Transverse colon (tissue), 4 donors: Measurements from ENCODE around the gene NFKBIZ. TPM values are rescaled to one million over a fixed set of nuclear protein-coding genes. Genes with fewer than 3 reads are reported as not detected.

Source experiments
- DNase-seq: peaks from one replicate; pipeline ENCODE4 v3.0.0-alpha.2; 2019
- H3K27ac ChIP-seq, 4 donors: fragments of 200-600 bp; sonication (generic); 2 replicates each; pipeline ENCODE4 v1.5.1; 2016 to 2018; ENCODE audit warnings: inconsistent platforms in 4 of 4
- H3K27me3 ChIP-seq: fragments of 200-600 bp; sonication (generic); 2 replicates; pipeline ENCODE4 v1.5.1; 2017; ENCODE audit warnings: inconsistent platforms
- H3K36me3 ChIP-seq, 4 donors: fragments of 200-600 bp; sonication (generic); 2 replicates each; pipeline ENCODE4 v1.5.1; 2017 to 2019; ENCODE audit warnings: inconsistent platforms in 4 of 4
- H3K4me1 ChIP-seq, 4 donors: fragments of 200-600 bp; sonication (generic); 2 replicates each; pipeline ENCODE4 v1.5.1; 2017 to 2020; ENCODE audit warnings: inconsistent platforms in 4 of 4
- H3K4me3 ChIP-seq, 4 donors: fragments of 200-600 bp; sonication (generic); 1 replicate in 1 of 4; 2 replicates in 3 of 4; pipeline versions ENCODE4 v1.5.1 to v1.6.1; 2017 to 2019; ENCODE audit warnings: inconsistent platforms in 4 of 4
- H3K9me3 ChIP-seq, 2 donors: fragments of 200-600 bp; sonication (generic); 2 replicates each; pipeline ENCODE4 v1.5.1; 2017 to 2019; ENCODE audit warnings: inconsistent platforms in 2 of 2
- EP300 ChIP-seq: sonication (generic); formaldehyde crosslinking; IDR thresholded peaks from one replicate; pipeline ENCODE4 v1.6.1; 2017; ENCODE audit warnings: antibody characterized with exemption, low read depth
- POLR2A ChIP-seq: fragments of 450-650 bp; IDR thresholded peaks from one replicate; pipeline ENCODE4 v1.6.1; 2016; ENCODE audit warnings: antibody characterized with exemption, mild to moderate bottlenecking, moderate library complexity
- POLR2AphosphoS5 ChIP-seq, 3 donors: sonication (generic); formaldehyde crosslinking; IDR thresholded peaks; one replicate each; pipeline ENCODE4 v1.6.1; 2016; ENCODE audit warnings: antibody characterized with exemption in 3 of 3
- WGBS, 2 donors: methylation state at CpG; one replicate each; pipeline ENCODE4 v1.1.5; 2018; ENCODE audit warnings: low coverage in 1 of 2; 5-methylcytosine and 5-hydroxymethylcytosine counted together
- in situ Hi-C, 4 donors: fragments of 200-750 bp; cut with MboI; loops; one replicate each; pipeline versions ENCODE4 v1.15.0 to v1.15.1; 2017; ENCODE audit warnings: low sequenced_read_pairs in 3 of 4, low pct_ligation_motif_present in 1 of 4, low pct_unique_long_range_greater_than_20kb in 1 of 4
- intact Hi-C: fragments of 100-400 bp; cut with DNase I; formaldehyde crosslinking; loops from one replicate; pipeline ENCODE4 v1.15.1; 2023; ENCODE audit warnings: low total_unique reads
- total RNA-seq, 4 donors: library from RNA; depleted of rRNA; stranded (reverse); fragments of >200 nt; gene quantifications; one replicate each; pipeline ENCODE4 v1.1.0, GENCODE V29; 2016
- TF ChIP-seq, protein P1 (sequence below), 5 experiments: fragments of 200-600 bp in 3 of 5; fragments of 450-650 bp in 2 of 5; sonication (generic) in 3 of 5; IDR thresholded peaks; 1 replicate in 2 of 5; 2 replicates in 3 of 5; pipeline ENCODE4 v1.5.1; 2016 to 2017; ENCODE audit warnings: antibody characterized with exemption in 5 of 5, inconsistent platforms in 3 of 5, mild to moderate bottlenecking in 2 of 5, moderate library complexity in 1 of 5

NFKBIZ gene
- total RNA-seq, 4 donors from 2014 or later: 92.4 to 333 (median 176) TPM

DNA sequence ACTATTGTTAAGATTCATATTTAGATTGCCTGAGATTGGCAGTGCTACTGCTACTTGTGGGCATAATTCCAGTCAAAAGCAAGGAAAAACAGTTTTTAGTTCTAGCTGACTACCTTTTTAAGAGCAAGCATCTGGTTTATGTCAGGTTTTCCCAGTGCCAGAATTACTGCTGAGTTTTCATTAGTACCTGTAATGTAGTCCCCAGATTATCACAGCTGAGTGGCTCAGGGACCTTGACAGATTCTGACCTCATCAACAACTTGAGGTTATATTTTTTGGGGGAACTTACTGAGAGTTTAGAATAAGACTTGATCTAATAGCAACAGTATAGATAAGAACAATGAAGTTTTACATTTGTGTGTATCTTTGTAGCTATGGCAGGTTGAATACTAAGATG lies 39.3 kb upstream of the NFKBIZ start:
- in situ Hi-C loops (loop anchor here in 1 of 4 donors (10.0 to 25.0 kb wide), 2 partner anchors 415 to 727 kb away; no protein-coding TSS in a partner anchor), intact Hi-C loops (no loop called here)
- H3K27ac ChIP-seq: peak overlapping the region in 2 of 4 donors; percentile 3

DNA sequence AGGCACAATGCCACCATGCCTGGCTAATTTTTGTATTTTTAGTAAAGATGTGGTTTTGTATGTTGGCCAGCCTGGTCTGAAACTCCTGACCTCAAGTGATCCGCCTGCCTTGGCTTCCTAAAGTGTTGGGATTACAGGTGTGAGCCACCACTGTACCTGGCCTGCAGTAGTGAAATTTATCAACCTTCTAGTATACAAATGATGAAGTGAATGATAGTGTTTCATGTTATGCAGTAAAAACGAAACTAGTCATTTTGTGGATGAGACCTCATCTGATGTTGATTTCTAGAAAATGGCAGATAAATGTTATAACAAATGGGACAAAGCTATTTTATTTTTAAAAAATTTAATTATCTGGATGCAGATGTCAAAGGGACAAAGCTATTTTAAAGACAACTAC lies 37.4 kb upstream of the NFKBIZ start:
- Histone ChIP-seq H3K4me1 (peaks cover 8 to 33% (median 15%) of the 10 kb centered on the region in 4 donors), H3K4me3 (no peak overlapping the region), H3K27me3 (no peaks in the 10 kb centered on the region), H3K9me3 (no peaks in the 10 kb centered on the region), H3K27ac (no peak overlapping the region), H3K36me3 (no peaks in the 10 kb centered on the region)
- TF ChIP-seq, protein P1, sequence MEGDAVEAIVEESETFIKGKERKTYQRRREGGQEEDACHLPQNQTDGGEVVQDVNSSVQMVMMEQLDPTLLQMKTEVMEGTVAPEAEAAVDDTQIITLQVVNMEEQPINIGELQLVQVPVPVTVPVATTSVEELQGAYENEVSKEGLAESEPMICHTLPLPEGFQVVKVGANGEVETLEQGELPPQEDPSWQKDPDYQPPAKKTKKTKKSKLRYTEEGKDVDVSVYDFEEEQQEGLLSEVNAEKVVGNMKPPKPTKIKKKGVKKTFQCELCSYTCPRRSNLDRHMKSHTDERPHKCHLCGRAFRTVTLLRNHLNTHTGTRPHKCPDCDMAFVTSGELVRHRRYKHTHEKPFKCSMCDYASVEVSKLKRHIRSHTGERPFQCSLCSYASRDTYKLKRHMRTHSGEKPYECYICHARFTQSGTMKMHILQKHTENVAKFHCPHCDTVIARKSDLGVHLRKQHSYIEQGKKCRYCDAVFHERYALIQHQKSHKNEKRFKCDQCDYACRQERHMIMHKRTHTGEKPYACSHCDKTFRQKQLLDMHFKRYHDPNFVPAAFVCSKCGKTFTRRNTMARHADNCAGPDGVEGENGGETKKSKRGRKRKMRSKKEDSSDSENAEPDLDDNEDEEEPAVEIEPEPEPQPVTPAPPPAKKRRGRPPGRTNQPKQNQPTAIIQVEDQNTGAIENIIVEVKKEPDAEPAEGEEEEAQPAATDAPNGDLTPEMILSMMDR (IDR thresholded peaks at IDR 0.05): no peak
- no peak for TF ChIP-seq POLR2A
- no peak for TF ChIP-seq POLR2AphosphoS5 (IDR thresholded peaks at IDR 0.05)
- no peak for TF ChIP-seq EP300
- in situ Hi-C loops (loop anchor here in 1 of 4 donors (10.0 to 25.0 kb wide), 2 partner anchors 413 to 725 kb away; no protein-coding TSS in a partner anchor), intact Hi-C loops (loop anchor here (2.0 kb wide), 1 partner anchor 413 kb away; no protein-coding TSS in a partner anchor)
- DNase-seq: no peak
- WGBS, 2 donors: 74 to 100% methylated on average over 1 to 2 of the region's 2 CpGs

More for the DNA sequence above, 39.3 kb upstream of the NFKBIZ start:
- Histone ChIP-seq H3K27me3 (no peaks in the 10 kb centered on the region), H3K4me3 (no peak overlapping the region), H3K36me3 (no peaks in the 10 kb centered on the region), H3K9me3 (no peaks in the 10 kb centered on the region), H3K4me1 (peaks cover 8 to 33% (median 14%) of the 10 kb centered on the region in 4 donors)
- DNase-seq: no peak
- TF ChIP-seq, protein P1 (IDR thresholded peaks at IDR 0.05): no peak

DNA sequence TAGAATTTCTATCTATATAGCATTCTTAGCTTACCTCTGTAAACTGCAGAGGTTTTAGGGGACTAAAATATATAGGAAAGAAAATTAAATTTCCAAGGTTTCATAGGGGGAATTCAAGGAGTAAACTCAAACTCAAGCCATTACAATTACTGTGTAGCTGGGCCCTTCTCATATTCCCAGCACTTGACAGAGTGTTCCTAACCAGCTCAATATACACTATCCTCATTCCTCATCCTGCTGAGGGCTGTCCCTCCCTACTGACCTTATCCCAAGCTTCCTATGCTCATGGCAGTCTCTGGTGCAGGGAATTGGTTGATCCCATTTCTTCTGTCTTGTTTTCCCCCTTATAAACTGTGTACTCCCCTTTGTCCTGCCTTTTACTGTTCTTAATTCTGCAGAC lies 36.4 kb upstream of the NFKBIZ start:
- no peak overlapping the region for H3K4me3 ChIP-seq
- H3K4me1 ChIP-seq: peaks cover 8 to 33% (median 15%) of the 10 kb centered on the region in 4 donors
- intact Hi-C loops (loop anchor here (2.0 kb wide), 1 partner anchor 412 kb away; no protein-coding TSS in a partner anchor), in situ Hi-C loops (loop anchor here in 1 of 4 donors (10.0 to 25.0 kb wide), 2 partner anchors 412 to 724 kb away; no protein-coding TSS in a partner anchor)
- no peak for DNase-seq
- no peaks in the 10 kb centered on the region for H3K9me3 ChIP-seq
- TF ChIP-seq EP300 (no peak), POLR2AphosphoS5 (IDR thresholded peaks at IDR 0.05) (no peak), POLR2A (no peak)
- TF ChIP-seq, protein P1 (IDR thresholded peaks at IDR 0.05): no peak
- H3K27me3 ChIP-seq: no peaks in the 10 kb centered on the region
- no peak overlapping the region for H3K27ac ChIP-seq
- H3K36me3 ChIP-seq: no peaks in the 10 kb centered on the region

DNA sequence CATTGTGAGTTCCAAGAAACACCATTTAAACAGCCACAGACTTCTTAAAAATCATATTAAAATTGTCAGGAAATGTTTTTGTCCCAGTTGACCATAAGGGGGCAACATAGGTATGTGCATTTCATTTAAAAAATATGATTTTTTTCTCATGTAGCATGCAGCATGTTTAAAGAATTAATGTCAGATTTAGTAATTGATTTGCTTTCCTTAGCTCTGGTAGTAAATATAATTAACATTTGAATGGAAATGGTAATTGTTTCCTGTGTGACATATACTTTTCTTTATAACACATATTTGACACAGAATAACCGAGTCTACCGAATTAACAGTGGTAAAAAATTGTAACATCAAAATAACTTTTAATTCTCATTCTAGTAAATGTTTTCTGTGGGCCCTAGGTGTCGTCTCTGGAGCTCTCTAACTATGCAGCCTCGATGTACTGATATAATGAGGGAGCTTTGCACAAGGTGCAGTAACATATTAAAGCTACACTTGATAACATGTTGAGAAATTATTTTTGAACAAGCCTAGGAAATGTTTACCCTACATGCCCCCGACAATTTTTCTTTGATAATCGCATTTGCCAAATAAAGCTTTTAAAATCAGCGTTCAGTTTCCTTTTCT lies 35.4 kb upstream of the NFKBIZ start:
- no peak for TF ChIP-seq POLR2AphosphoS5 (IDR thresholded peaks at IDR 0.05)
- TF ChIP-seq, protein P1 (IDR thresholded peaks at IDR 0.05): peak; percentile 54 to 73 (median 57)
- no peak for TF ChIP-seq EP300
- no peak for TF ChIP-seq POLR2A
- Histone ChIP-seq H3K9me3 (no peaks in the 10 kb centered on the region), H3K27ac (no peak overlapping the region), H3K4me1 (peaks cover 8 to 31% (median 15%) of the 10 kb centered on the region in 4 donors), H3K36me3 (no peaks in the 10 kb centered on the region), H3K27me3 (no peaks in the 10 kb centered on the region), H3K4me3 (no peak overlapping the region)
- in situ Hi-C loops (loop anchor here in 1 of 4 donors (10.0 to 25.0 kb wide), 2 partner anchors 411 to 723 kb away; no protein-coding TSS in a partner anchor), intact Hi-C loops (loop anchor here (2.0 kb wide), 1 partner anchor 411 kb away; no protein-coding TSS in a partner anchor)
- 47 to 55% methylated on average over 7 of the region's 7 CpGs for WGBS, 2 donors
- no peak for DNase-seq
